GM19023 (cell line): ENCODE data around the gene BCAR3.
"Not testable (repeated sequence)": the region's sequence is repeated elsewhere in the genome, so short reads cannot be mapped to it uniquely, and the experiment has no call there.

Experiments
- ATAC-seq: cut with Tn5 transposase; IDR thresholded peaks from one replicate; pipeline ENCODE4 v1.9.1; 2021; ENCODE audit warnings: mild to moderate bottlenecking, moderate library complexity; ENCODE audit not compliant: unreplicated experiment

Gene BCAR3

DNA sequence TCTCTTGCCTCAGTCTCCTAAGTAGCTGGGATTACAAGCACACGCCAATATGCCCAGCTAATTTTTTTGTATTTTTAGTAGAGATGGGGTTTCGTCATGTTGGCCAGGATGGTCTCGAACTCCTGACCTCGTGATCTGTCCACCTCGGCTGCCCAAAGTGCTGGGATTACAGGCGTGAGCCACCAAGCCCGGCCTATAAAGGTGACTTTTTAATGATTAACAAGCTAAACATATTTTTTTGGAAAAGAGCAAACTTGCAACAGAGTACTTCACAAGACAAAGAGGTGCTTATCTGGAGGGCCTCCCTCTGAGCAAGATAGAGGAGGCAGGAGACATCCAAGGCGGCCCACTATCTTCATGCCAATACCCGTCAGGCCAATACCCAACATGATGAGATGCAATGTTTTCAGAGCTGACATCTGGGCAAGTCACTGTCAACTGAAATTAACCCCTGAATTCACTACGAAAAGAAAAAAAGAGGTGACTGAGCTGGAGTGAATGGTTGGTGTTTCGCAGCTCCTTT lies 10.5 kb downstream of the BCAR3 start:
- ATAC-seq, result no peak

- ATAC-seq, result no peak
These were observed 11.5 kb downstream of the BCAR3 start for GRCh38 chr1:93670141-93670540.

- no peak for ATAC-seq
These were observed 12.3 kb downstream of the BCAR3 start for GRCh38 chr1:93669369-93669768.

DNA sequence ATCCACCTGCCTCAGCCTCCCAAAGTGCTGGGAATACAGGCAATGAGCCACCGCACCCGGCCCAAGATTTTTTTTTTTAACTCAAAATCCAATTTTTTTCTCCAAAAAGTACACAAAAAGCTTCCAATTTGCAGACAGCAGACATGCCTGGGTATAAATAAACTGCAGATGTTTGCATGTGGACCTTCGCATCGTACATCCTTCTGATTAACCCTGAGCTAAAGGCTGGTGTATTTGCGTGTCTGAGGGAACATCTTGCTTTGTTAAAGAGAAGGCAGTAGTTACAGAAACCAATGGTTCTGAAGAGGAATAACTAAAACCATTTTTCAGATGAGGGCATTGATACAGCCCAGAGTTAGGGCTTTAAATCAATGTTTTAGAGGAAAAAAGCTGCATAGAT lies 12.7 kb downstream of the BCAR3 start:
- ATAC-seq, result no peak

DNA sequence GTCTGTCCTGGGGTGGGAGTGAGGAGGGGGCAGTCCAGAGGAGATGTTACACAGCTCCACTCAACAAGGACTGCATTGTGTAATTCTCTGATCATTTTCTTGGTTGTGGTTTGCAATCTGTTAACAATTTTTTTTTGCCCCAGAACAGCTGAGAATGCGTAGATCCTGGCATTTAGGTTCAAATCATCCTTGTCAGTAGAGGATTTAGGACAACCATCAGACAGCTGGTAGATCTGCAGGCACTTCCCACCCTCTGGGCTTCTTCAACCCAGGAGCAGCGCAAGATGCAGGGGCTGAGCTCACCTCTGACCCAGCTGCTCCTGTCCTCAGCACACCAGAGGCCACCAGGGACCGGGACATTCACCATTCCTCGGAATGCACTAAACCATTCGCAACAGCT lies 13.5 kb downstream of the BCAR3 start:
- ATAC-seq, result no peak

GRCh38 chr1:93667642-93668041 lies 14.0 kb downstream of the BCAR3 start:
- ATAC-seq, result no peak

- ATAC-seq, result no peak
These were observed 14.8 kb downstream of the BCAR3 start for GRCh38 chr1:93666613-93667384.

DNA sequence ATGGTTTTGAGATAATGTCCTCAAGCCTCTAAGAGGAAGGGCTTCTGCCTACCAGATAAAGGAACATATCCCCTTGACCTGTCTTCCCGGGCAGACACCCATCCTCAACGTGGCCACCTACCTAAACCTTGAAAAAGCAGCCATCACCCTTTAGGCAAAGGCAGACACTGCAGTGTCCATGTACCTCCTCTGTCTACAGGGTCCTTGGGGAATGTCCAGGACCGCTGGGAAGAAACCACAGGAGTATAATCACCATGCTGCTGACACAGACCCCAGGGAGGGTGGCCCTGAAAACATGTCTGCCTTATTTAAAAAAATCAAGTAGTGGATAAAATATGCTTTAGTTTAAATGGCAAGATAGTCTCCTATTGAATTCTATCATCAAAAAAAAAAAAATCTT lies 16.6 kb downstream of the BCAR3 start:
- no peak for ATAC-seq

- no peak for ATAC-seq
These were observed 18.4 kb downstream of the BCAR3 start for GRCh38 chr1:93663208-93663614.

DNA sequence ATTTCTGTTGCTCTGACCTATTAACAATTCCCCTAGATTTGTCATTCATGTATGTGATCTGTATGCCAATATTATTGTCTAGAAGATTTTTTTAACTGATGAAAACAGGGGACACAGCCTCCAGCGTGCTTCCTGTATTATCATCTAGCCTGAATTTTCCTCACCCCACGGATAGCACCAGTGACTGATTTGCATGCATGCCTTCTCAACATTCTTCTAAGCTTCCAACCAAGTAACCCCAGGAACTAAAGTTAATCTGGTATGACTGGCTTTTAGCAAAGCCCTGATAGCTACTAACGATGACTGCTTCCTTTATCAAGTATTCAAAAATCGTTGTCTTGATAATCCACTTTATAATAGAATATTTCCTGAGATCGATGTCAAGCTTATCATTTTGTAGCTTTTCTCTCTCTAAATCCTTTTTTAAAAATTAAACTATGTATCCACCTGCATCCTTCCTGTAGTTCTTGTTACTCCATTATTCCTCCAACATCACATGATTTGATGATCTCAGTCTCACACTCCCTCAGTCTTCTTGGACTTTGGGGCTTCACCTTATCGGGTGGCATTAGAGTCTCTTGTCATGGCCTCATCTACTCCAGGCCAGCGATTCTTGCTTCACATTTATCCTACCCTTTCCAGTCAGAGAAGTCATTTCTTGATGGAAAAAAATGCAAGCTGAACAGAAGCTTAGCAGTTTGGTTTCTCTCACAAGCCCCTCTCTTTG lies 19.0 kb downstream of the BCAR3 start:
- no peak for ATAC-seq

- ATAC-seq, result no peak
These were observed 19.7 kb downstream of the BCAR3 start for GRCh38 chr1:93661829-93662474.

GRCh38 chr1:93661341-93661740 lies 20.3 kb downstream of the BCAR3 start:
- ATAC-seq, result not testable (repeated sequence)

GRCh38 chr1:93659822-93660503 lies 21.7 kb downstream of the BCAR3 start:
- ATAC-seq, result no peak

DNA sequence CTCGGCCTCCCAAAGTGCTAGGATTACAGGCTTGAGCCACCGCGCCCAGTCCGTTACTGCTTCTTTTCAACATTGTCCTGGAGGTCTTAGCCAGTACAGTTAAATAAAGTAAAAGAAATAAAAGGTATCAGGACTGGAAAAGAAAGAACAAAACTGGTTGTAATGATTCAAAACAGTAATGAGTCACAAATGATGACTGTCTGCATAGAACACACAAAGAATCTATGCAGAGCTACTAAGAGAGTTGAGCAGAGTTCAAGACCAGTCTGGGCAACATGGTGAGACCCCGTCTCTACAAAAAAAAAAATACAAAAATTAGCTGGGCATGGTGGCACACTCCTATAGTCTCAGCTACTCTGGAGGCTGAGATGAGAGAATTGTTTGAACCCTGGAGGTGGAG lies 23.4 kb downstream of the BCAR3 start:
- no peak for ATAC-seq

DNA sequence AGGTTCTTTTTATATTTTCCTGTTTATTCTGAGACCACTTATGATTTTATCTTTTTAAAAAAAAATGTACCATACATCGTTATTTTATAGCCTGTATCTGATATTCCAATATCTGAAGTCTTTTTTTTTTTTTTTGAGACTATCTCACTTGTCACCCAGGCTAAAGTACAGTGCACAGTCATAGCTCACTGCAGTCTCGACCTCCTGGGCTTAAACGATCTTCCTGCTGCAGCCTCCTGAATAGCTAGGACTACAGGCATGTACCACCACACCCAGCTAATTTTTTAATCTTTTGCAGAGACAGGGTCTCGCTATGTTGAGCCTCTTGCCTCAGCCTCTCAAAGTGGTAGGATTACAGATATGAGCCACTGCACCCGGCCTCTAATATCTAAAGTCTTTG lies 25.1 kb downstream of the BCAR3 start:
- ATAC-seq, result no peak

DNA sequence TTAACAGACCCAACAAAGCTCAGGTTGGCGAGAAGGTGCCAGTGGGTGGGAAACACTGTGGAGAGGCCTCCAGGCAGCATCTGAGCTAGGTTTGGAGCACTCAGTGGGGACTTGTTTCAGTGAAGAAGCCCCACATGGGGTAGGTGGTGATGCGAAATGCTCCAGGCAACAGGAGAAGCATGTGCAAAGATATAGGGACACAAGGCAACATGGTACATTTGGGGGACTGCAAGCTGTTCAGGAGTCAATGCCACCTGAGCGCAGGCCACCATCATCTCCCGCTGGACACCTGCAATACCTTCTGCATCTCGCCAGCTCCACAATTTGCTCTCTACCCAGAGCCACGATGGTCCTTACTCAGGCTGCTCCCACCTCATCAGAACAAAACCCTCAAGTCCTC lies 28.0 kb downstream of the BCAR3 start:
- no peak for ATAC-seq

GRCh38 chr1:93652323-93652949 lies 29.2 kb downstream of the BCAR3 start:
- no peak for ATAC-seq

GRCh38 chr1:93651695-93652094 lies 29.9 kb downstream of the BCAR3 start:
- no peak for ATAC-seq

DNA sequence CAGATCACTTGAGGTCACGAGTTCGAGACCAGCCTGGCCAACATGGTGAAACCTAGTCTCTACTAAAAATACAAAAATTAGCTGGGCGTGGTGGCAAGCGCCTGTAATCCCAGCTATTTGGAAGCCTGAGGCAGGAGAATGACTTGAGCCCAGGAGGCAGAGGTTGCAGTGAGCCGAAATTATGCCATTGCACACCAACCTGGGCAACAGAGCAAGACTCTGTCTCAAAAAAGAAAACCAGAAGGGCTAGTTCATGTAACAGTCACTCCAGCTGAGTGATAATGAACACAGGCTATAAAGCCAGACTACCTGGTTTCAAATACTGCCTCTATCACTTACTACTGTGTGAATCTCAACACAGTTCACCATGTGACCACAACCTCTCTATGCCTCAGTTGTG lies 31.5 kb downstream of the BCAR3 start:
- ATAC-seq, result not testable (repeated sequence)

DNA sequence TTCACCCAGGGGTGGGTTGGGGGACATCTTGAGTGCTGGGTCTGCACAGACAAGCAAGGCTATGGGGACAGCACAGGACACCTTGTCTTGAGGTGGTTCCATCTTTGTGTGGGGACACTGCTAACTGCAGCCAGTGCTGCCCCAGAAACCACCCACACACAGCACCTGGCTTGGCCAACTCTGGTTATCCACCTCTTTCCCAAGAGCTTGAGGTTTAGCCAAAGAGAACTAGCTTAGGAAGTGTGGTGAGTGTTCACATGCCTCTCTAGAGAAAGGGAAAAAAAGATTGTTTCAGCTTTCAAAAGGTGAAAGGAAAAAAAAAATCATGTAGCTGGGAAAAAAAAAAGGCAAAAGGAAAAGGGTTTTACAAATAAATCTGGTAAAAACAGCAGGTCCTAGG lies 32.4 kb downstream of the BCAR3 start:
- ATAC-seq, result no peak

- ATAC-seq, result no peak
These were observed 33.0 kb downstream of the BCAR3 start for GRCh38 chr1:93648656-93649055.
